ENCODE results near the gene GSK3B.
A peak's percentile ranks its signal among the peaks of the same experiment; 100 is the strongest.
"Not testable (repeated sequence)": the region's sequence is repeated elsewhere in the genome, so short reads cannot be mapped to it uniquely, and the experiment has no call there.

Gene GSK3B

DNA sequence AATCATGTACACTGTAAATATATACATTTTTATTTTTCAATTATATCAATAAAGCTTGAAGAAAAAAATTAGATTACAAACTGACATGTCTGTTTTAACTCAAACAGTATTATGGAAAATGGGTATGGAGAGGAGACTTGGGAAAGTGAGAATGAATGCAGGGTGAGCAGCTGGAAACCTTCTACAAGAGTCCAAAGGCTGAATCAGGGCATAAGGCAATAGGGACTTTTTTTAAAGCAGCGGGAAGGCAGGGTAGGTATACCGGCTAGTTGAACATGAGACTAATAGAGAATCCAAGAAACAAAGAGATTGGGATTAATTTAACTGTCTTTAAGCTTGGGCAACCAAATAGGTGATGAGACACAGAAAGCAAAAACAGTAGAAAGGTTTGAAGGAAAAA, 167.1 kb downstream of the GSK3B start:
- DNase-seq, result no peak

GRCh38 chr3:119924111-119925094, 169.8 kb downstream of the GSK3B start:
- no peak for DNase-seq

- no peak for DNase-seq
Measured at GRCh38 chr3:119918992-119919933, 175.0 kb downstream of the GSK3B start.

DNA sequence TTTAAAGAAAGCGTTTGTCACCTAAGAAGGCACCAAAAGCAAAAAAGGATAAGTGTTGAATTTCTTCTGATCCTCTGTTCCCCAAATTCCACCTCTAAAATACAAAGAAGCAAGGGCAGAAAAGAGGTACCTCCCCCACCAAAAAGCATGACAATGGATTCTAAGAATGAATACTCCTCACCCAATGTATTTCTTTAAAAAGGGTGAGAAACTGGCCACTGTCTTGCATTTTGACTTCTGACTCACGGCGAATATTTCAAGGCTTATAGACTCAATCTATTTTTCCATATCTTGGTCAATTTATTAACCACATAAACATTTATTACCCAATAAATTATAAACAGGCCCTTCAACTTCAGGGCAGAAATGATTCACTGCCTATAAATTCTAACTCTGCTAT, 181.2 kb downstream of the GSK3B start:
- no peak for DNase-seq

- DNase-seq, result no peak
Measured at GRCh38 chr3:119912220-119912619, 182.0 kb downstream of the GSK3B start.

DNA sequence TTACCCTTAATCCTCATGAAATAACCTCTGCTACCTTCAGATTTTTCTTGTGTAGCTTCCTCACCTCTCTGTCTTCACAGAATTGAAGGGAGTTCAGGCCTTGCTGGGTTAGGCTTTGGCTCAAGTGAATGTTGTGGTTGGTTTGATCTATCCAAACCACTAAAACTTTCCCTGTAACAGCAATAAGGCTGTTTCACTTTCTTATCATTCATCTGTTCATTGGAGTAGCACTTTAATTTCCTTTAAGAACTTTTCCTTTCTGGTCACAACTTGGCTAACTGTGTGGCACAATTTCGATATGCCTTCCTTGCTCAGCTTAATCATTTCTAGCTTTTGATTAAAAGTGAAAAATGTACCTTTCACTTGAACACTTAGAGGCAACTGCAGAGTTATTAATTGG, 182.5 kb downstream of the GSK3B start:
- DNase-seq, result no peak

DNA sequence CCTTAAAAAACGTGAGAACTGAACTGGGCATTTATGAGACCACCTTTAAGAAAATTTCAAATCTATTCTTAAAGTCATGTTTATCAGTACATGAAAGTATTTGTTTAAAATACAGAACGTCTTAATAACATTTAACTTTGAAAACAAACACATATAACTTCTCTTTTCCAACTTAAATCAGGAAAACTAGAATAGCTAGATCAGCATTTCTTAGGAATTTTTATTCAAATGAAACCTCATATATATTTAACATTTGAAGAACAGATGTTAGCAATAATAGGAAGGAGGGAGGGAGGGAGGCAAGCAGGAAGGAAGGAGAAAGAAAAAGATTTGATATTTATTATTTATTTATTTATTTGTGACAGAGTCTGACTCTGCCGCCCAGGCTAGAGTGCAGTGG, 192.2 kb downstream of the GSK3B start:
- no peak for DNase-seq

GRCh38 chr3:119901148-119901547, 193.1 kb downstream of the GSK3B start:
- DNase-seq, result no peak

GRCh38 chr3:119899192-119899511, 195.1 kb downstream of the GSK3B start:
- DNase-seq, result no peak

DNA sequence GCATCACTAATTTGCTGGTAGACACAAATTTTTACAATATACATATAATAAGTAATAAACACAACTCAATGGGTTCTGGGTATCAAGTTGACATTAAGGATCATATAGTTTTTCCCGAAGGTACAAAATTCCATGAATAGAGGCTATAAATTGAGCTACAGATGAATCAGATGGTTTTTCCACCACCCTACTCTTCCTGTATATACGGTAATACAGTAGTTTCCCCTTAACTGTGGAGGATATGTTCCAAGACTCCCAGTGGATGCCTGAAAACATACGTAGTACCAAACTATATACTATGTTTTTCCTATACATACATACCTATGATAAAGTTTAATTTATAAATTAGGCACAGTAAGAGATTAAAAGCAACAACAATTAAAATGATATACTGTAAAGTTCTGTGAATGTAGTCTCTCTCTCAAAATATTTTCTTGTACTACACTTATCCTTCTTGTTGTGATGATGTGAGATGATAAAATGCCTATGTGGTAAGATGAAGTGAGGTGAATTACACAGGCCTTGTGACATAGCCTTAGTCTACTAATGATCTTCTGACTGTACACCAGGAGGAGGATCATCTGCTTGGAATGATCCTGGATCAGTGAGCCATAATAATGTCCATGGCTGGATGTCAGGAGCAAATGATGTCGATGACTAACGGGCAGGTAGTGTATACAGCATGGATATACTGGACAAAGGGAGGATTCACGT, 195.6 kb downstream of the GSK3B start:
- DNase-seq, result no peak

DNA sequence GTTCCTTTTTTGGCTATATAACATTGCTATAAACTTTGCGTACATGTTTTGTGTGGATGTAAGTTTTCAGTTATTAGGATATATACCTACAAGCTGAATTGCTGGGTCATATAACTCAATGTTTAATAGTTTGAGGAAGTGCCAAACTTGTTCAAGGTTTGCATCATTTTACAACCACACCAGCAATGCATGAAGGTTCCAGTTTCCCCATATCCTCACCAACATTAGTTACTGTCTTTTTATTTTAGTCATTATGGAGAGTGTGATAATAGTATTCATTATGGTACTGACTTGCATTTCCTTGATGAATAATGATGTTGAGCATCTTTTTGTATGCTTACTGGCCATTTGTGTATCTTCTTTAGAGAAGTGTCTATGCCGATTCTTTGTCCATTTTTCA, 200.1 kb downstream of the GSK3B start:
- no peak for DNase-seq

- no peak for DNase-seq
Measured at GRCh38 chr3:119893769-119894168, 200.5 kb downstream of the GSK3B start.

DNA sequence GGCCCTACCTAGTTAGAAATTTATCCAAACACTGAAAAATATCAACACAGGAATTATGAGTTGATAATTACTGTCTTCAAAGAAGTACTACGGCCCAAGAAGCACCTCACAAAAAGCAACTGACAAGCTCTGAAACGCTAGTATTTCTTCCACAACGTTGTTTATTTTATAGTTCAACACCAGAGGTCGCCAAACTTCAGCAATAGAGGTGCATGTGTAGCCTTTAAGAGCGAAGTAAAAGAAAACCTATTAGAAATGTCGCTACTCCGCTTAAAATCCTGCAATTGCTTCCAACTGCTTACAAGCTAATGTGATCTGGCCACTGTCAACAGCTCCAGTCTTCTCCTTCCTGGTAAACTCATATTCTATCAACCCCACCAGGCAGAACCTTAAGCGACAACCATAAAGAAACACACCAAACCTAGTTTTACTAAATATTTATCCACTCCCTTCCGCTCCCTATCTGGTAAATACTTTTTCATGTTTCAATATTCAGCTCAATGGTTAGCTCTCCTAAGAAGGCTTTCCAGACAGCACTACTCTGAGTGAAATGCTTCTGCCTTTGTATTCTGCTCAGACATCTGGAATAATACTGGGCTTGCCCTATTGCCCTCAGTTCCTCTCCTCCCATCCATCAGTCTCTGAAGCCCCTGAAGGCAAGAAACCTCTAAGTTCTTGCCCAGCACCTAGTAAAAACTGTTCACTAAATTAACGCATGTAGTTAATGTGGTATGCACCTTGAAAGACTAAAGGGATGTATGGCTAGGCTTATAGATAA, 202.1 kb downstream of the GSK3B start:
- peak; percentile 5 to 9 for DNase-seq

DNA sequence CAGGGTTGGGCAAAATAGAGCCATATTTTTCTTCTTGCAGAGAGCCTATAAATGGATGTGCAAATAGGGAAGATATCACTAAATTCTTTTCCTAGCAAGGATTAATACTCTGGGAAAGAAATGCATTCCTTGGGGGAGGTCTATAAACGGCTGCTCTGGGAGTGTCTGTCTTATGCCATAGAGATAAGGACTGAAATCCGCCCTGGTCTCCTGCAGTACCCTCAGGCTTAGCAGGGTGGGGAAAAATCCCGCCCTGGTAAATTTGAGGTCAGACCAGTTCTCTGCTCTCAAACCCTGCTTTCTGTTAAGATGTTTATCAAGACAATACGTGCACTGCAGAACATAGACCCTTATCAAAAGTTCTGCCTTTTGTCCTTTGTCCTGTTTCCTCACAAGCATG, 205.6 kb downstream of the GSK3B start:
- not testable (repeated sequence) for DNase-seq

GRCh38 chr3:119885746-119886530, 208.3 kb downstream of the GSK3B start:
- no peak for DNase-seq

GRCh38 chr3:119884161-119884557, 210.1 kb downstream of the GSK3B start:
- no peak for DNase-seq

GRCh38 chr3:119883461-119884160, 210.6 kb downstream of the GSK3B start:
- DNase-seq, result no peak

GRCh38 chr3:119880966-119881365, 213.3 kb downstream of the GSK3B start:
- DNase-seq, result no peak

- DNase-seq, result no peak
Measured at GRCh38 chr3:119873646-119874045, 220.6 kb downstream of the GSK3B start.

DNA sequence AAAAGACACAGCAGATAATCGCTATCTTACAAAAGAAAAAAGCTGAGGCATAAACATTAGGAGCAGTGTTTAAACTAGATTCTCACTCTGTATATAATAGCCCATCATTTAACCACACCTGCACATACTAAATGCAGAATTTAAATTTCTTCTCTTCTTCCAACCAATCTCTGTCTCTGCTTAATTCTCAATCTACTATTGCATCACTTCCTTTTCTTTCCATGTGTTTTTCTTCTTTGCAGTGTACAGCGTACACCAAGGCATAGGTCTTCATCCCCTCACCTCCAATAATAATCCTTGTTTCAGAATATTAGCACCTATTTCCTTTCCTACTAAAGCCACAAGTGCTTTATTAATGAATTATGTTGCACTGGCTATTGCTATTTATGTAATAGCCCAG, 221.5 kb downstream of the GSK3B start:
- DNase-seq, result no peak

DNA sequence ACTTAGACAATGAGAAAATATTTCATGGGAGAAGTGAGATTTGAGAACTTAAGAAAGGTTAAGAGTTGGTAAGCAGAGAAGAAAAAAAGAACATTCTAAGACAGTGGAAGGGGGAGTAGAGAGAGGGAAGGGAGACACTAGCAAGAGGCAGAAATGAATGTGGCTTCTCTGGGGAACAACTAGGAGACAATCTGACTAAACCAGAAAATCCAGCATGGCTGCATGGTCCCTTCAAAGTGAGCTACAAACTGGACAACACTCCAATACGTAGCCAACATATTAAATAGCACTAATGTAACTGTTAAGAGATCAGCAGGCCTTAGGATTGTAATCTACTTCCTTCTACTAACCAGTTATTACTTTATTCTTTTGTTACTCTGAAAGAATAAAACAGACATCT, 222.7 kb downstream of the GSK3B start:
- DNase-seq, result no peak

All from activated CD4-positive, alpha-beta T cell treated with anti-CD3 and anti-CD28 coated beads, Interleukin-2, amount 50 U/mL, for 4 hours (primary cell).